WERI-Rb-1 (cell line): Measurements from ENCODE around the gene SAMHD1.
A peak's percentile ranks its signal among the peaks of the same experiment; 100 is the strongest.
"Not testable (repeated sequence)": the region's sequence is repeated elsewhere in the genome, so short reads cannot be mapped to it uniquely, and the experiment has no call there.

Experiments used
- DNase-seq: peaks from one replicate; pipeline ENCODE4 v3.0.0-alpha.2; 2020
- H3K27ac ChIP-seq: fragments of 250-450 bp; sonication (Bioruptor Pico); 2 replicates; pipeline ENCODE4 v1.5.1; 2020; ENCODE audit warnings: mild to moderate bottlenecking, moderate library complexity
- H3K27me3 ChIP-seq: fragments of 250-450 bp; sonication (Bioruptor Pico); 2 replicates; pipeline ENCODE4 v1.5.1; 2021; ENCODE audit warnings: mild to moderate bottlenecking, low read depth, moderate library complexity; ENCODE audit not compliant: insufficient read depth, severe bottlenecking
- H3K36me3 ChIP-seq: fragments of 250-450 bp; sonication (Bioruptor Pico); 2 replicates; pipeline ENCODE4 v1.5.1; 2020; ENCODE audit warnings: mild to moderate bottlenecking, moderate library complexity
- H3K4me3 ChIP-seq: 2 replicates; pipeline ENCODE4 v1.5.1; 2011; ENCODE audit warnings: low read depth, mild to moderate bottlenecking, control low read depth, low read length
- H3K9me3 ChIP-seq: fragments of 250-450 bp; sonication (Bioruptor Pico); 2 replicates; pipeline ENCODE4 v1.5.1; 2021; ENCODE audit warnings: mild to moderate bottlenecking, moderate library complexity; ENCODE audit not compliant: severe bottlenecking
- TF ChIP-seq, protein P1 (sequence below): IDR thresholded peaks from 2 replicates; pipeline ENCODE4 v1.5.1; 2011; ENCODE audit warnings: low read depth, mild to moderate bottlenecking, control low read depth, inconsistent platforms, low read length

The SAMHD1 gene

DNA sequence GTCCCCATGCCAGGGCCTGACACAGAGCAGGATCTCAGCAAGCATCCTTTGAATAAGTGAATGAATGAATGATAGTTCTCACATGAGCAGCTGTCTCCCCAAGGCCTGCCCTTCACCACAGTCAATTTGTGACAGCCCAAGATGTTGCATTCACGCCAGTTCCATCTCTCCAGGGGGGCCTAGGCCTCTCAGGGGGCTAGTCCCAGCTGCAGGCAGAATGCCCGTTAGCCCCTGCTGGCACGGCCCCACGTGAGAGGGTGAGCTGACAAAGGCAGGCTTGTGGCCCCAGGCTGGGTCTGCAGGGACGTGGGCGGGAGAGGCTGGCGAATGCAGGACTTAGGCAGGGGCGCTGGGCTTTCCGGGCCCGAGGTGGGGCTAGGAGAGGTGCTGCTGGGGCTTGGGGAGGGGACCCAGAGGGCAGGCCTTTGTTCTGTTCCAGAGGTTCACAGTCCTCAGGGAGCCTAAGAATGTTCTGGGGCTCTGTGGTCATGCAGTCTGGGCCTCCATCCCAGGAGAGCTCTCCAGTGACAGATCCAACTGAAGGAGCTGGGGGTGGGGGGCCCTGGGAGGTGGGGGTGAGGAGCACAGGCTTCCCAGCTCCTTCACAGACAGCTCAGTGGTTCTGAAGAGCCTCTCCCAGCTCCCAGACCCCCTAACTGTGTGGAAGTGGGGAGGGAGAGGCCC is 106.1 kb downstream of the SAMHD1 start:
- Histone ChIP-seq H3K9me3 (no peaks in the 10 kb centered on the region), H3K36me3 (no peaks in the 10 kb centered on the region), H3K4me3 (no peak overlapping the region), H3K27ac (peak overlapping the region; percentile 31), H3K27me3 (no peaks in the 10 kb centered on the region)
- TF ChIP-seq, protein P1, sequence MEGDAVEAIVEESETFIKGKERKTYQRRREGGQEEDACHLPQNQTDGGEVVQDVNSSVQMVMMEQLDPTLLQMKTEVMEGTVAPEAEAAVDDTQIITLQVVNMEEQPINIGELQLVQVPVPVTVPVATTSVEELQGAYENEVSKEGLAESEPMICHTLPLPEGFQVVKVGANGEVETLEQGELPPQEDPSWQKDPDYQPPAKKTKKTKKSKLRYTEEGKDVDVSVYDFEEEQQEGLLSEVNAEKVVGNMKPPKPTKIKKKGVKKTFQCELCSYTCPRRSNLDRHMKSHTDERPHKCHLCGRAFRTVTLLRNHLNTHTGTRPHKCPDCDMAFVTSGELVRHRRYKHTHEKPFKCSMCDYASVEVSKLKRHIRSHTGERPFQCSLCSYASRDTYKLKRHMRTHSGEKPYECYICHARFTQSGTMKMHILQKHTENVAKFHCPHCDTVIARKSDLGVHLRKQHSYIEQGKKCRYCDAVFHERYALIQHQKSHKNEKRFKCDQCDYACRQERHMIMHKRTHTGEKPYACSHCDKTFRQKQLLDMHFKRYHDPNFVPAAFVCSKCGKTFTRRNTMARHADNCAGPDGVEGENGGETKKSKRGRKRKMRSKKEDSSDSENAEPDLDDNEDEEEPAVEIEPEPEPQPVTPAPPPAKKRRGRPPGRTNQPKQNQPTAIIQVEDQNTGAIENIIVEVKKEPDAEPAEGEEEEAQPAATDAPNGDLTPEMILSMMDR: no peak
- no peak for DNase-seq

DNA sequence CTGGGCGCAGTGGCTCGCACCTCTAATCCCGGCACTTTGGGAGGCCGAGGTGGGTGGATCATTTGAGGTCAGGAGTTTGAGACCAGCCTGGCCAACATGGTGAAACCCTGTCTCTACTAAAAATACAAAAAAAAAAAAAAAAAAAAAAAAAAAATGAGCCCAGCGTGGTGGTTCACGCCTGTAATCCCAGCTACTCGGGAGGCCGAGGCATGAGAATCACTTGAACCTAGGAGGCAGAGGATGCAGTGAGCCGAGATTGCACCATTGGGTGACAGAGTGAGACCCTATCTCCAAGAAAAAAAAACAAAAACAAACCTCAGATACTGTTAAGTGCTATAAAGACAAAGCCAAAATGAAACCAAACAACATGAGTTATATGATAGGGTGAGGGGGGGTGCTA is 110.5 kb downstream of the SAMHD1 start:
- not testable (repeated sequence) for H3K9me3 ChIP-seq, H3K27ac ChIP-seq, H3K4me3 ChIP-seq

More for the DNA sequence above, 110.5 kb downstream of the SAMHD1 start:
- H3K36me3 ChIP-seq: peaks cover 25% of the 10 kb centered on the region
- not testable (repeated sequence) for DNase-seq, H3K27me3 ChIP-seq
